Measurements from ENCODE around the gene PLEKHG4. TPM values are rescaled to one million over a fixed set of nuclear protein-coding genes. Genes with fewer than 3 reads are reported as not detected.

The PLEKHG4 gene
- polyA plus RNA-seq, 1 experiment = 25.2 TPM

DNA sequence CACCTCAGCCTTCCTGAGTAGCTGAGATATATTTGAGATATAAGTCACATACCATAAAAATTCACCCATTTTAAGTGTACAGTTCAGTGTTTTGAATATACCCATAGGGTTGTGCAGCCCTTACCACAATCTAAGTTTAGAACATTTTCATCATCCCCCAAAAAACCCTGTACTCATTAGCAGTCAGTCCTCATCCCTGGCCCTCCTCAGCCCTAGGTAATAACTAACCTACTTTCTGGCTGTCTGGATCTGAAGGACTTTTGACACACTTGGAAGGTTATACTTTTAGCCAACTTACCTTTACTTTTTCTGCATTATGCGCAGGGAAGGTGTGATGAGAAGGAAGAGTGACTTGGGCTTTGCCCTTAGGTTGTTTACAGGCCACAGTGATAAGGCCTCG is 4.0 kb upstream of the PLEKHG4 start:
- ChIA-PET CTCF (interaction anchor here (0.7 kb wide), 1 partner anchor 141 kb away, joined by 3 read pairs; no protein-coding TSS in a partner anchor), POLR2A (no interaction called here)

DNA sequence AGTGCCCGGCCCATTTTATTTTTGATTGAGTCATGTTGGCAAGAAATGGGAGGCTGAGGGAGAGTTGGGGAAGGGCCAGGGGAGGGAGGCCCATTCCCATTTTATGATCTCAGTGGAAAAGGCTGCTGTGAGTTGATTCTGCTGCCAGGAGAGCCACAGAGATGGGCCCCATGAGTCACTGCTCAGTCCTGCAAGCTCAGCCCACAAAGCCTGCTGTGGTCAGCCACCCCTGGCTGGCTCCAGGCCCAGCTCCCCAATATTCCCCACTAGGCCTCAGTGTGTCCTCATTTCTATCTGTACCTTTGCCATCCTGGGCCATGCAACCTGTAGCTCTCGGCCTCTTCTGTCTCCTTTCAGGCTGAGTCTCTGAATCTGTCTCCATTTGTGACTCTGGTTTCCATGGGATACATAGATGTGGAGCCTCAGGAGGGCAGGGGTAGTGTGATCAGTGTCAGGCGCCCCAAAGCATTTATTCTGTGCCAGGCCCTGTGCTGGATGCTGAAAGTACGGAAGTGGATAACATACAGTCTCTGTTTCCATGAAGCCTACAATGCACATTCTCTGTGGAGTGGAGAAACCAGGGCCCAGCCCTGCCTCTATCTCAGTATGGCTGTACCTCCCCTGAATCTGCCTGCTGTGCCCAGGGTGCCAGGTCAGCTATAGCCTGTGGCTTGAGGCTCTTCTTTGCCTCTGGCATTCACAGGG is 1.9 kb upstream of the PLEKHG4 start:
- Histone ChIP-seq H3K36me3 (ENCODE audit: control insufficient read depth, insufficient read depth, low read length) (no peaks in the 10 kb centered on the region; the same call in 1 of the 2 replicates), H3K27me3 (ENCODE audit: control insufficient read depth, insufficient read depth, low read length) (no peaks in the 10 kb centered on the region), H3K4me3 (ENCODE audit: low read depth, low read length) (no peak overlapping the region)
- peak; percentile 95 for DNase-seq (ENCODE audit: low read depth)
- CTCF ChIA-PET = interaction anchor here (1.2 to 3.5 kb wide), 5 partner anchors 11 to 62 kb away, joined by 4 to 18 read pairs (median 5); partner anchors contain the start of genes KCTD19 and LRRC36
- POLR2A ChIA-PET = interaction anchor here (0.7 kb wide), 1 partner anchor 8 kb away, joined by 3 read pairs; no protein-coding TSS in a partner anchor
- TF ChIP-seq, protein P1, sequence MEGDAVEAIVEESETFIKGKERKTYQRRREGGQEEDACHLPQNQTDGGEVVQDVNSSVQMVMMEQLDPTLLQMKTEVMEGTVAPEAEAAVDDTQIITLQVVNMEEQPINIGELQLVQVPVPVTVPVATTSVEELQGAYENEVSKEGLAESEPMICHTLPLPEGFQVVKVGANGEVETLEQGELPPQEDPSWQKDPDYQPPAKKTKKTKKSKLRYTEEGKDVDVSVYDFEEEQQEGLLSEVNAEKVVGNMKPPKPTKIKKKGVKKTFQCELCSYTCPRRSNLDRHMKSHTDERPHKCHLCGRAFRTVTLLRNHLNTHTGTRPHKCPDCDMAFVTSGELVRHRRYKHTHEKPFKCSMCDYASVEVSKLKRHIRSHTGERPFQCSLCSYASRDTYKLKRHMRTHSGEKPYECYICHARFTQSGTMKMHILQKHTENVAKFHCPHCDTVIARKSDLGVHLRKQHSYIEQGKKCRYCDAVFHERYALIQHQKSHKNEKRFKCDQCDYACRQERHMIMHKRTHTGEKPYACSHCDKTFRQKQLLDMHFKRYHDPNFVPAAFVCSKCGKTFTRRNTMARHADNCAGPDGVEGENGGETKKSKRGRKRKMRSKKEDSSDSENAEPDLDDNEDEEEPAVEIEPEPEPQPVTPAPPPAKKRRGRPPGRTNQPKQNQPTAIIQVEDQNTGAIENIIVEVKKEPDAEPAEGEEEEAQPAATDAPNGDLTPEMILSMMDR (IDR thresholded peaks at IDR 0.05; ENCODE audit: insufficient read depth, low read depth, low read length) = no peak

More for the DNA sequence above, 4.0 kb upstream of the PLEKHG4 start:
- no peak for DNase-seq (ENCODE audit: low read depth)
- Histone ChIP-seq H3K27me3 (ENCODE audit: control insufficient read depth, insufficient read depth, low read length) (no peaks in the 10 kb centered on the region), H3K4me3 (ENCODE audit: low read depth, low read length) (no peak overlapping the region), H3K36me3 (ENCODE audit: control insufficient read depth, insufficient read depth, low read length) (no peaks in the 10 kb centered on the region; the same call in 1 of the 2 replicates)
- TF ChIP-seq, protein P1 (IDR thresholded peaks at IDR 0.05; ENCODE audit: insufficient read depth, low read depth, low read length) = no peak

DNA sequence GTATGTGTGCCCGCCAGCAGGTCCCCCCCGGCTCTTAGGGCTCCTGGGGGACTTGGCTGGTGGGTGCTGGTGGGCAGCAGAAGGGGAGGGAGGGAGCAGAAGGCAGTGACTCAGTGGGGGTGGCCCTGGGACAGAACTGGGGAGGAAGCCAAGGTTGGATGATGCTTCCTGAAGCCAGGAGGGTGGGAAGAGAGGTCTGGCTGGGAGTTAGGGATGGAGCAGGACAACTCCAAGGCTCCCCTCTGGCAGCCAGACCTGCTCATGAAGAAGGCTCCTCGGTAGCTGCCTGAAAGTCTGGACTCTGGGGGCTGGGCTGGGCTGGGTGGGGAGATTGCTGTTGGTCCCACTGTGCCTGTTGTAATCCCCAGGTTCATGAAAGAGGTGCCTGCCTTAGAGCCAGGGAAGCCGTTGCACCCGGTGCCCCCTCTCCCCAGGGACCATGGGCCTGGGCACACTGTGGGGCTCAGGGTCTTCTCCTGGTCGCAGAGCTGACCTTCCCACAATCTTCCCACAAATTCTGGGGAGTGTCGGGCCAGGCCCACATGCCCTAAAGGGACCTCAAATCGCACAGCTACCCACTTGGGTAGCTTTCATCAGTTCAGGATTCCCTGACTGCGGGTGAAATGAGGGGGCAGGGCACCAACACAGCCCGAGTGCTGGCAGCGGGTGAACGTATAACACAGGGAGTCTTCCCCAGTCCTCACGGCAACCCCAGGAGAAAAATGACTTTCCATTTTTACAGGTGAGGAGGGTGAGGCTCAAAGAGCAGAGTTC is 1.1 kb upstream of the PLEKHG4 start:
- POLR2A ChIA-PET = interaction anchor here (1.5 kb wide), 1 partner anchor 18 kb away, joined by 3 read pairs; no protein-coding TSS in a partner anchor
- Histone ChIP-seq H3K36me3 (ENCODE audit: control insufficient read depth, insufficient read depth, low read length) (no peaks in the 10 kb centered on the region; the same call in 1 of the 2 replicates), H3K4me3 (ENCODE audit: low read depth, low read length) (peak overlapping the region; percentile 53), H3K27me3 (ENCODE audit: control insufficient read depth, insufficient read depth, low read length) (no peaks in the 10 kb centered on the region)
- DNase-seq (ENCODE audit: low read depth) = peak; percentile 45
- TF ChIP-seq, protein P1 (IDR thresholded peaks at IDR 0.05; ENCODE audit: insufficient read depth, low read depth, low read length) = no peak
- CTCF ChIA-PET = interaction anchor here (0.6 to 3.5 kb wide), 13 partner anchors 8 to 318 kb away, joined by 3 to 18 read pairs (median 4); partner anchors contain the start of genes KCTD19 and LRRC36

DNA sequence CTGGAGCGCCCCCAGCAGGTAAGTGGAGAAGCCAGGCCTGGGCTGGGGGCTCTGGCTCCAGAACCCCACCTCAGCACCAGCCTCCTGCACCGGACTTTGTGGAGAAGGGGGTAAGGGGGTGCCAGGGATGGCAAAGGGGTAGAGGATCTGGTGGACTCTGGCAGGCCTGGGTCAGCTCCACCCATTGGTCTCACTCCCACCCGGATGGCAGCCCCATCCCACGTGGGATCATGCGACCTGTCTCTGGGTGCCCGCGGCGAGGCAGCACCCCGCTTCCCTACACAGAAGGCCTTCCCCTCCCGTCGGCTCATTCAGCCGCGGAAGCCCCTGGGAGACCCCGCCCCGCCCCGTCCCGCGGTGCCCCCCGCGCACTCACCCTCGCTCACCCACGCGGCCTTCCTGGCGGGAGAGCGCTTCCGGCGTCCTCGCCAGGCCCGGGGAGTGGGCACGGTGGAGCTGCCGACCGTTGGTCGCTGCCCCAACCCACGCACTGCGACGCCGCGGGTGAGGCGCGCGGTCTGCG is 498 bp upstream of the PLEKHG4 start:
- TF ChIP-seq, protein P1 (IDR thresholded peaks at IDR 0.05; ENCODE audit: insufficient read depth, low read depth, low read length) = peak; percentile 22; the same call in 1 of the 2 replicates
- POLR2A ChIA-PET = interaction anchor here (1.5 kb wide), 1 partner anchor 18 kb away, joined by 3 read pairs; no protein-coding TSS in a partner anchor
- Histone ChIP-seq H3K27me3 (ENCODE audit: control insufficient read depth, insufficient read depth, low read length) (no peaks in the 10 kb centered on the region), H3K36me3 (ENCODE audit: control insufficient read depth, insufficient read depth, low read length) (no peaks in the 10 kb centered on the region; the same call in 1 of the 2 replicates), H3K4me3 (ENCODE audit: low read depth, low read length) (peak overlapping the region; percentile 53)
- CTCF ChIA-PET = interaction anchor here (0.6 to 3.5 kb wide), 13 partner anchors 9 to 187 kb away, joined by 3 to 18 read pairs (median 4); partner anchors contain the start of genes KCTD19 and LRRC36
- no peak for DNase-seq (ENCODE audit: low read depth)

Data from BJ (cell line).